Measurements from ENCODE around the gene PLA2G4B. TPM values are rescaled to one million over a fixed set of nuclear protein-coding genes. Genes with fewer than 3 reads are reported as not detected.

Gene PLA2G4B
- total RNA-seq, 4 donors from 2014 or later, result 62.0 to 90.3 (median 86.5) TPM

DNA sequence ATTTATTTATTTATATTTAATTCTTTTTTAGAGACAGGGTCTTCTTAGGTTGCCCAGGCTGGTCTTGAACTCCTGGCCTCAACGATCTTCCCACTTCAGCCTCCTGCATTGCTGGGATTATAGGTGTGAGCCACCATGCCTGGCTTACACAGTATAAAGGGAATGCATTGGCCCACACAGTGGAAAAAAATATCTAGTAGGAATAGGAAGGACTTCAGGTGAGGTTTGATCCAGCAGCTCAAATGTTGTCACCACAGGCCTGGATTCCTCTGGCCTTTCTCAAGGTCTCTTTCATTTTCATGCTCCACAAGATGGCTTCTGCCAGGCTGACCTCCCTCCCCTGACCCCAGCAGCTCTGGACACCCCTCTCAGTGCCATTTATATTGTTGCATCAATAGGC, 57.3 kb downstream of the PLA2G4B start:
- TF ChIP-seq, protein P1, sequence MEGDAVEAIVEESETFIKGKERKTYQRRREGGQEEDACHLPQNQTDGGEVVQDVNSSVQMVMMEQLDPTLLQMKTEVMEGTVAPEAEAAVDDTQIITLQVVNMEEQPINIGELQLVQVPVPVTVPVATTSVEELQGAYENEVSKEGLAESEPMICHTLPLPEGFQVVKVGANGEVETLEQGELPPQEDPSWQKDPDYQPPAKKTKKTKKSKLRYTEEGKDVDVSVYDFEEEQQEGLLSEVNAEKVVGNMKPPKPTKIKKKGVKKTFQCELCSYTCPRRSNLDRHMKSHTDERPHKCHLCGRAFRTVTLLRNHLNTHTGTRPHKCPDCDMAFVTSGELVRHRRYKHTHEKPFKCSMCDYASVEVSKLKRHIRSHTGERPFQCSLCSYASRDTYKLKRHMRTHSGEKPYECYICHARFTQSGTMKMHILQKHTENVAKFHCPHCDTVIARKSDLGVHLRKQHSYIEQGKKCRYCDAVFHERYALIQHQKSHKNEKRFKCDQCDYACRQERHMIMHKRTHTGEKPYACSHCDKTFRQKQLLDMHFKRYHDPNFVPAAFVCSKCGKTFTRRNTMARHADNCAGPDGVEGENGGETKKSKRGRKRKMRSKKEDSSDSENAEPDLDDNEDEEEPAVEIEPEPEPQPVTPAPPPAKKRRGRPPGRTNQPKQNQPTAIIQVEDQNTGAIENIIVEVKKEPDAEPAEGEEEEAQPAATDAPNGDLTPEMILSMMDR (IDR thresholded peaks at IDR 0.05), result no peak
- DNase-seq (ENCODE audit: low spot score in 2 of 2), result no peak
- no peak overlapping the region for H3K4me3 ChIP-seq (ENCODE audit: low read depth, poor library complexity, severe bottlenecking)
- WGBS, 2 donors, result 100% methylated on average over 1 of the region's 1 CpG
- intact Hi-C loops (cut with DNase I; ENCODE audit: low total_unique reads), result no loop called here

DNA sequence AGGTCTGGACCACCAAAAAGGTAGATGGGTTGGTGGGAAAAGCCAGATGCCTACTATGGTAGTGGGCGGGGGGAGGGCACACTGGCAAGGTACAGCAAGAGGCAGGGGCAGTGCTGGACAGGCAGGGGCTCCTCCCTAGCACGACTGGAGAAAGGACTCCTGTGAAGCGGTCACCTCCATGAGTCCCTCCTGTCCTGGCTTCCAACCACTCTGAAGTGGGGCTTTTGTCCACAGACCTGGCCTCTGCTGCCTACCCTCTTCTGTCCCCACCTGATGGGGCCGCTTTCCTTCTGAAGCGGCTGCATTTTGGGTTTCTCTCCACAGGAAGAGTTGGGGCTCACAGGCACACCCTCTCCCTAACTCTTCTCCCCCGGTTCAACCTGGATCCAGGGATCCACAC, 57.9 kb downstream of the PLA2G4B start:
- intact Hi-C loops (cut with DNase I; ENCODE audit: low total_unique reads), result no loop called here
- H3K4me3 ChIP-seq (ENCODE audit: low read depth, poor library complexity, severe bottlenecking), result no peak overlapping the region
- no peak for DNase-seq (ENCODE audit: low spot score in 2 of 2)
- TF ChIP-seq, protein P1 (IDR thresholded peaks at IDR 0.05), result no peak
- TF ChIP-seq POLR2A (IDR thresholded peaks at IDR 0.05), result no peak
- 84 to 94% methylated on average over 6 of the region's 6 CpGs for WGBS, 2 donors

DNA sequence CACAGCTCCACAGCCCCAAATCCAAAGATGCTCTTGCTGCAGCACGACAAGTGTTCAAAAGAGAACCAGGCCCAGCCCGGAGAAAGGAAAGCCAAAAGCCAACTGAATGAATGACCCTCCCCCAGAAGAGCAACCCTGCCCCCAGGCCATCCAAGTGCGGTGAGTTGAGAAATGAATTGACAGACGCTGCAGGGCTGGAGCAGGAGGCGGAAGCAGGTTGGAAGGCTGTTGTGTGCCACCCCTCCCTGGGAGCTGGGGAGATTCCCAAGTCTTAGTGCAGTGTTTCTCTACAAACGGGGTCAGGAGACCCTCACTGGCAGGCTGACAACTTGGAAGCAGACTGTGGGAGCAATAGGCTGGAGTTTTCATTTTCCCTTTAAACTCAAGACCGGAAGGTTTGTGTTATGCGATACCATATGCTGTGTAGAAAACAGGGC, 58.7 kb downstream of the PLA2G4B start:
- no peak overlapping the region for H3K4me3 ChIP-seq (ENCODE audit: low read depth, poor library complexity, severe bottlenecking)
- 61 to 64% methylated on average over 8 of the region's 8 CpGs for WGBS, 2 donors
- intact Hi-C loops (cut with DNase I; ENCODE audit: low total_unique reads), result no loop called here
- TF ChIP-seq POLR2A (IDR thresholded peaks at IDR 0.05), result no peak
- TF ChIP-seq, protein P1 (IDR thresholded peaks at IDR 0.05), result no peak
- DNase-seq (ENCODE audit: low spot score in 2 of 2), result no peak

Small RNAs within 50 kb of the gene (microRNA-seq; reads per million reads assigned to microRNA genes)
- 0 reads per million in 2 donors for gene MIR4310 (ENCODE audit: borderline number of aligned reads in 1 of 2, borderline replicate concordance in 2 of 2)

Other genes with a start within 250 kb of the PLA2G4B start
- gene MGA, start 178.4 kb upstream of the PLA2G4B start, total RNA-seq, result 10 to 100 TPM; 17.2 to 24.1 (median 20.7) TPM
- gene MAPKBP1, start 64.4 kb upstream of the PLA2G4B start, total RNA-seq, result 10 to 100 TPM; 35.3 to 64.4 (median 47.7) TPM
- gene JMJD7, start 10.8 kb upstream of the PLA2G4B start, total RNA-seq, result 10 to 100 TPM; 40.7 to 61.6 (median 47.1) TPM
- 1 to 10 TPM; 1.3 to 3.3 (median 2.0) TPM for gene SPTBN5, start 55.2 kb downstream of the PLA2G4B start, total RNA-seq
- 10 to 100 TPM; 19.6 to 27.3 (median 23.3) TPM for gene EHD4, start 133.7 kb downstream of the PLA2G4B start, total RNA-seq
- gene PLA2G4E, start 182.2 kb downstream of the PLA2G4B start, total RNA-seq, result 10 to 100 TPM; 49.8 to 67.2 (median 51.5) TPM